Left ventricle myocardium superior (tissue), 1 donor: ENCODE measurements around the gene ACTN3. TPM values are rescaled to one million over a fixed set of nuclear protein-coding genes. Genes with fewer than 3 reads are reported as not detected.
"Not testable (repeated sequence)": the region's sequence is repeated elsewhere in the genome, so short reads cannot be mapped to it uniquely, and the experiment has no call there.

Experiments used
- ATAC-seq: fragments of 200-7000 bp; cut with Tn5 transposase; one replicate; pipeline ENCODE4 v1.9.1; 2020; ENCODE audit warnings: mild to moderate bottlenecking, moderate library complexity
- DNase-seq: peaks from one replicate; pipeline ENCODE4 v3.0.0-alpha.2; 2020
- intact Hi-C: fragments of 100-400 bp; cut with micrococcal nuclease; formaldehyde crosslinking; loops from one replicate; pipeline ENCODE4 v1.11.0; 2022
- total RNA-seq: library from RNA; stranded (reverse); fragmentation: NEBNext Ultra II Directional; extraction: Animal tissue kit (Norgen Biotek cat#: 25700); gene quantifications from one replicate; pipeline ENCODE4 v1.2.1, GENCODE V29; 2021
- donor health status: DM: no; HTN: yes; CAD: no; lungs with severe emphysema.

ACTN3 gene
- total RNA-seq, 1 donor from 2014 or later = not detected

DNA sequence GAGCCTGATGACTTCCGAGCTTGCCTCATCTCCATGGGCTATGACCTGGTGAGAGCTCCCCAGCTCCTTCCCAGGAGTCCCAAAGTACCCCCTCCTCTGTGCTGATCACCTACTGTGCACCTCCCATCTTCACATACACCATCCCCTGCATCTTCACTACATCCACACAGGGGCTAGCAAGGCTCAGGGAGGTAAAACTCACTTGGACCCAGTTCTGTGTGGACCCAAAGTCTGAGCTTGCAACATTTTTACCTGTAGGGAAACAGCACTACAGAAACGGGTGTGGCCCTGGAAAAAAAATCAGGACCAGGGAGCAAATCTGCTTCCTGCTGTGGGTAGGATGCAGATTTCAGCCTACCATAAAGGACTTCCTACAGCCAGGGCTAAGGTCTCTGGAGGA lies 15.6 kb downstream of the ACTN3 start:
- ATAC-seq (no peak), DNase-seq (no peak)
- intact Hi-C loops = no loop called here

DNA sequence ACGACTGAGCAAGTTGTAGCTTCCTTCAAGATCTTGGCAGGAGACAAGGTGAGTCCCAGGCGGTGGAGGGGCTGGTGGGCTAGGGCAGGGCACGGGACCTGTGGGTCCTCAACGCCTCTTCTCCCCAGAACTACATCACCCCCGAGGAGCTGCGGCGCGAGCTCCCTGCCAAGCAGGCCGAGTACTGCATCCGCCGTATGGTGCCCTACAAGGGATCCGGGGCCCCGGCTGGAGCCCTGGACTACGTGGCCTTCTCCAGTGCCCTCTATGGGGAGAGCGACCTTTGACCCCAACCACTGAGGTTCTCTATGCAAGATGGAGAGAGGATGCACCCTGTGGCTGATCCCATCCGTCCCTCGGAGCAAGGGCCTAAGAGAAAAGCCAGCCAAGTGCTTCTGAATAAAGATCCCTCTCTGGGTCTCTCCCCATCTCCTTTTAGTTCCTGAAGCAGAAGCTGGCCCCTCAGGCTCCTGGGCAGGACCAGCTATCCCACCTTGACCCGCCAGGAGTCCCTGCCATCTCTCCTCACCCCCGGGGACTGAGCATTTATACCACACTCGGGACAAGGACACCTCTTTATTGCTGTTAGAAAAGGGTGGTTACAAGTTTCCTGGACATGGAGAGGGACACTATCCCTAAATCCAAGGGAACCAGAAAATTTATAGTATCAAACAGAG lies 16.3 kb downstream of the ACTN3 start:
- DNase-seq = no peak
- ATAC-seq = no peak
- intact Hi-C loops = no loop called here

DNA sequence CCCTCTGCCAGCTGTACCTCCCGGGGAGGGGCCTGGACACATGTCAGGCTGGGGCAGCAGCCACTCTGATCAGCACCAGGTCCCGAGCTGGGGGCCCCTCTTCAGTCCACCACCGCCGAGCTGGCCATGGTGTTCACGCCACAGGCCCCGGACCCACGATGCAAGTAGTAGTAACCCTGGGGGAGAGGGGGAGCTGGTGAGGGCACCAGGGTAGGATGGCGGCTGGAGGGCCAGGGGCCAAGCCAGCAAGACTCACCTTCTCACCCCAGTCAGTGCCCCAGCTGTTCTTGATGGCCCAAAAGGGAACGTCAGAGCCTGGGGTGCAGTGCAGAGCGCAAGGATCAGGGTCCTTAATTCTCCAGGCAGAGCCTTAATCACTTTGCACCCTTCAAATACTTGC lies 17.1 kb downstream of the ACTN3 start:
- intact Hi-C loops = no loop called here
- DNase-seq = no peak
- ATAC-seq = no peak

DNA sequence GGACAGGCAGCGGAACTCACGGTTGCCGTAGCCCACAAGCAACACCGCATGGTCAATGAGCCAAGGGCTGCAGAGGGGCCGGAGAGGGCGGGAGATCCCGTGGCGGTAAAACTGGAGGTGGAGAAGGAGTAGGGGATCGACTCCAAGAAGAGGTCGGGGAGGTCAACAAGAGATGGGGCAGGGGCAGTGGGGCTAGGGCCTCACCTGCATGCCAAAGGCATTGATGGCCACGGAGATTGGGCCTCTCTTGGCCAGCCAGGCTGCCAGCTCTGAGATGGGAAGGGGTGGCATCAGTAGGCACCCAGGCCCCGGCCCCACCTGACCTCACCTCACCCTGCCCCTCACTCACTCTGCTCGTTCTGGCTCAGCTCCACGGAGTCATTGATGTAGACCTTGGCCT lies 17.8 kb downstream of the ACTN3 start:
- intact Hi-C loops = no loop called here
- no peak for ATAC-seq
- DNase-seq = no peak

DNA sequence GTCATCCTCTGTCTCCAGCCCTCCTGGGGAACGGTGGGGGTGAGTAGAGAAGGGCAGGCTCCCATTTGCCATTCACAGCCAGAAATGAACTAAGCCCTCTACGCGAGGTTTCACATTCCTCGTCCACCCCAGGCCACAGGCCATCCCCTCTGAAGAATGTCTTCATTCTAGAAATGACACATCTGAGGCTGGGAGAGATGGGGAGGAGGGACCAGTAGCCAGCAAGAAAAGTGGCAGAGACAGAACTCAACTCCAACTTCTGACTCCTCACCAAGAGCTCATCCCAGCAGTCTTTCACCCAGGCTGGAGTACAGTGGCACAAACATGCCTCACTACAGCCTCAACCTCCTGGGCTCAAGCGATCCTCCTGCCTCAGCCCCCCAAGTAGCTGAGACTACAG lies 18.3 kb downstream of the ACTN3 start:
- intact Hi-C loops = no loop called here
- ATAC-seq = no peak
- no peak for DNase-seq

DNA sequence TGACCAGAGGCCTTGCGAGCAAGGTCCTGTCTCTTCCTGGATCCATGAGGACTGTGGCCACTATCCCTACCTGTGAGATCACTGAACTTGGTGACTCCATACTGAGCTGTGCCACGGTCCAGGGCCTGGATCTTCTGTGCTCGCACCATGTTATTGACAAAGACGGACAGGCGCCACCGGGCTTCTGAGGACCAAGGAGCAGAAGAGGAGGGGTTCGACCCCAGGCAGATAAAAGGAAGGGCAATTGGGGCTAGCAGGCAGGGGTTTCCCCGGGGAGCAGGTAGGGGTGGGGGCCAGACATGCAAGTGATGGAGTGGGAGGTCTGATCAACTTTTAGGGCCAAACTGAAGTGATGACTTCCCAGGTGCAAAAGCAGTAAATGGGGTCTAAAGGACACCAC lies 19.5 kb downstream of the ACTN3 start:
- ATAC-seq = no peak
- no peak for DNase-seq
- intact Hi-C loops = no loop called here

DNA sequence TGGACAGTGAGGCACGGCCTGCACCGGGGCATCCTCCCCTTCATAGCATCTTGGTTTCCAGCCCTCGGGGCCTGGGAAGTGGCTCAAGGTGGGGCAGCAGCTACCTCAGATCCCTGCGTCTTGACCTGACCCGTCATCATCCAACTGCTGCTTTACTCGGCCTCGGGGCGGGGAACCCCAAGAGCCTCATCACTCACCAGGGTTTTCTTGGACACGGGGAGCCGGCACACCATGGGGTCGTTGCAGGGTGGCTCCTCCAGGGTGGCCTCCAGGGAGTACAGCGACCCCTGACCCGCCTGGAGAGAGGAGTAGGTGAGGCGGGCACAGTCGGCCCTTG lies 21.1 kb downstream of the ACTN3 start:
- no peak for ATAC-seq
- DNase-seq = no peak
- intact Hi-C loops = no loop called here

DNA sequence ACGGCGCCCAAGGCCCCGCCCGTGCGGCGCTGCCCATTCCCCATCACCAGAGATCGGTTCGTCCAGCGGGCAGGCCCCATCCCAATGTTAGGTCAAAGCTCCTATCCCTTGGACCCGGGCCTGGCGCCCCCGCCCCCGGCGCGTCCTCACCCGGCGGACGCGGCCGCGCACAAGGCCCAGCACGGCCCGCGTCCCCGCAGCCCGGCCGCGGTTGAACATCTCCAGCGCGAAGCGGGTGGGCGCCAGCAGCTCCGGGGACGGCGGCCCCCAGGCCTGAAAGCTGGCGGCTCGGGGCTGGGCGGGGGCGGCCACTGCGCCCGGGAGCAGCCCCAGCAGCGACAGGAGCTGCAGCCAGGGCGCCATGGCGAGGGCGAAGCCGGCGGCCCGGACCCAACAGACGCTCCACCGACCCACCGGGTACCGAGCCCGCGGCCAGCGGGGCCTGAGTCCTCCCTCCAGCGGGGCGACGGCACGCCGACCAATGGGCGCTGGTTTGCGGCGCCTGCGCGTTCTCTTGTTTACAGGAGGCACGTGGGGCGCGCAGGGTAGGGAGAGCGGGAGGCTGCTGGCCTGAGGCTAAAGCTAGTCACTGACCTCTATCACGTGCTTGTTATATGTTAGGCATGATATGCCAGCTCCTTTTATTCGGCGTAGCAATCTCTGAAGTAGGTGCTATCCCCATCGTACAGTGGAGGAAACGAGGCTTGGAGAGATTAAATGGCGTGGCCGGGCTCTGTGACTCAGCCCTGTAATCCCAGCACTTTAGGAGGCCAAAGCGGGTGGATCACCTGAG lies 21.6 kb downstream of the ACTN3 start, which contains the start of gene CTSF:
Gene CTSF (minus strand): TSS at position 483 of the 793 bp plus-strand sequence. CDS start 120 bp downstream, at position 363.
- intact Hi-C loops = no loop called here
- peak; percentile 94 for DNase-seq
- peak; percentile 99 for ATAC-seq

DNA sequence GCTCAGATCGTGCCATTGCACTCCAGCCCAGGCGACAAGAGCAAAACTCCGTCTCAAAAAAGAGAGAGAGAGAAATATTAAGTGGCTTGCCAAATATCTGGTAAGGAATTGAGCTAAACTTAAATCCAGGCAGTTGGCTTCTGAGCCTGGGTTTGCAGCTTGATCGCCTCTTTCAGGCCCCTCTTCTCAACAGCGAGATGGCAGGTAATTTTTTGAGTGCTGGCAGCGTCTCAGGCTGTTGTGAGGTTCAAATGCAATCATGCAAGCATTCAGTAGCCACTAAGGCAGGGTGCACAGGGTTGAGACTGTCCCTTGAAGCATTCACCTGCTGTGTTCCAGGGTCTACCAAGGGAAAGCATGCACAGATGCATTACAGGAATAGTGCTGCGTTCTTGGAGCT lies 22.4 kb downstream of the ACTN3 start:
- ATAC-seq = no peak
- intact Hi-C loops = no loop called here
- no peak for DNase-seq

DNA sequence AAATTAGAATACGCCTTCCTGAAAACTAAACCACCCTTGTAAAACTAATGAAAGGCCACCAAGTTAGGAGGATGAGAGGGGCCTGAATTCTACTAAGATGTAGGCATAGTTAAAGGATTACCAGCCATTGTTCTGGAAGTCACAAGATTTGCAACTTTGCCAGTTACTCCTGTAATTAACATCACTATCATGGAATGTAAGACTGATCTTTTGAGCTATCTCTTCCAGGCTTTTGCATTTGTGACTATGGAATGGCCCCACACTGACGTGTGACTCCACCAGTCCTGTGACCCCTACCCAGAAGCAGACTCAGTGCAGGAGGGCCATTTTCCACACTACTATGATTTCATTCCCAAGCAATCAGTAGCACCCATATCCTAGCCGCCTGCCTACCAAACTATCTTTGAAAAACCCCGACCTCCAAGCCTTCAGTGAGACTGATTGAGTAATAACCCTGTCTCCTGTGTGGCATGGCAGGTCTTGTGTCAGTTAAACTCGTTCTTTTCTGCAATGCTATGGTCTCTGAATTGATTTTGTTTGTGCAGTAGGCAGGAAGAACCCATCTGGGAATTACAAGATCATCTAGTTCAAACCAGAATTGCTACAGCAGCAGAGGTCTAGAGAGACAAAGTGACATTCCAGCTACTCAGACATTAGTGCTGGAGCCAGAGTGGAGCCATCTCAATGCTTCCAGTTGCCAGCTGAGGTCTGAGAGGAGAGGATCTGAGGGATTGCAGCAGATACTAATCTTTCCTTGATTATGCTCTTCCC lies 23.6 kb downstream of the ACTN3 start:
- intact Hi-C loops = no loop called here
- ATAC-seq (no peak), DNase-seq (no peak)

DNA sequence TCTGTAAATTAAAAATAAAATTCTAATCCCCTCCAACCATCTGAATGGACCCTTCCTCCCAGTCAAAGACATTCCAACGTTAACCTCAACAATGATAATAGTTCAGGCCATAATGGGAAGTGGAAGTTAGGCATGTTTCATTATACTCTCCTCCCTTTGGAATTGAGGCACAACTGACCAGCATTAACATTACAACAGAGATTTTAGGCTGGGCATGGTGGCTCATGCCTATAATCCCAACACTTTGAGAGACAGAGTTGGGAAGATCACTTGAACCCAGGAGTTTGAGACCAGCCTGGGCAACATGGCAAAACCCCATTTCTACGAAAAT lies 24.1 kb downstream of the ACTN3 start:
- DNase-seq = no peak
- no peak for ATAC-seq
- intact Hi-C loops = no loop called here

DNA sequence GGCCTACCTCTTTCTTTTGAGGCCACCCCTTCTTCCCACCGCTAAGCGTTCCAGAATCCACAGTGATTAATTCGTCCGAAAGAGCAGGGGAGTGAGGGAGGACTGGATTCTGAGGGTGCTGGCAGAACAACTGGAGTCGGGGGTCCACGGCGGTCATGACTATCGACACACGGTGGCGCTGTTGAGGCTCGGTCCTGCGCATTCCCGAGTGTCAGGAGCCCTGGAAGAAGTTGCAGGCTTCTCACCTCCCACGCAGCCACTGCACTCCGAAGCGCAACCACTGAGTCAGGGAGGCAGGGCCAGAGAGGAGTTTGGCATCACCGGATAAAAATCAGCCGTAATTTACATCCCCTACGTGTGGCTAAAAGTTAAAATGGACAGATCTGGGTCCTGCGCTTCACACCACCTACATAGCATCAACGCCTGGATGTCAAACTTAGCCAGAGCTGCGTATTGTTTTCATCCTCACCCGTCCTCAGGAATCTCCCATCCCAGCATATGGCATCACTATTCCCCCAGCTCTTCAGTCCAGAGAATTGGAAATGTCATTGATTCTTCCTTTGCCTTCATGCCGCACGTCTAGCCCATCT lies 32.4 kb downstream of the ACTN3 start:
- peak; percentile 95 for ATAC-seq
- intact Hi-C loops = loop anchor here (5.0 kb wide), 1 partner anchor 98 kb away; the partner anchor contains the start of gene RBM4B
- peak; percentile 90 for DNase-seq

DNA sequence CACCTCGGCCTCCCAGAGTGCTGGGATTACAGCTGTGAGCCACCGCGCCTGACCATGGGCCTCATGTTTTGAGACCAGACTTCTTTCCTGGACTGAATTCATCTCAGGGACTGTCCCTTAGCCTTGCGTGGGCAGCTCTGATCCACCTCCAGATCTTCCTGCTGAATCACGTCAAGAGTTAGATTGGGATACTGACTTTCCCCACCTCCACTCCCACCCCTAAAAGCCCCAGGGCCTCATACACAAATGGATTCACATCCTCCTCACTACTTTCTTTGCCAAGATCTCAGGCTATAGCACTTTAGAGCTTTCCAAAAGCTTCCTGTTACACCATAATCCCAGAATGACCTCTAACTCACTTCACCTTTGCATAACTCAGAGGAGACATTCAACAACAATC lies 34.1 kb downstream of the ACTN3 start:
- intact Hi-C loops = no loop called here
- ATAC-seq (no peak), DNase-seq (no peak)

DNA sequence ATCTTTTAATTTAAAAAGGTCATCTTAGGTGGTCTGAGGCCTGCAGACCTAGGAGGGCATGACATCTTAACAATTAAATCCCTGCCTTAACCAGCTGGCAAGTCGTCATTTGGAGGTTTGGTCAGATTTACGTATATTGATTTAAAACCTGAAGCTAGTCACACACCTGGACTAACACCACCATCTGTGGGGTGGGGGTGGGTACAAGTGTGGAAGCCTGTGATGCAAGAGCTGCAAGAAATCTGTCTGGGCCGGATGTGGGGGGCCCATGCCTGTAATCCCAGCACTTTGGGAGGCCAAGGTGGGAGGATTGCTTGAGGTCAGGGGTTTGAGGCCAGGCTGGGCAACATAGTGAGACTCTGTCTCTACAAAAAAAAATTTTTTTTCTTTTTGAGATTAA lies 34.6 kb downstream of the ACTN3 start:
- intact Hi-C loops = no loop called here
- ATAC-seq (no peak), DNase-seq (no peak)

DNA sequence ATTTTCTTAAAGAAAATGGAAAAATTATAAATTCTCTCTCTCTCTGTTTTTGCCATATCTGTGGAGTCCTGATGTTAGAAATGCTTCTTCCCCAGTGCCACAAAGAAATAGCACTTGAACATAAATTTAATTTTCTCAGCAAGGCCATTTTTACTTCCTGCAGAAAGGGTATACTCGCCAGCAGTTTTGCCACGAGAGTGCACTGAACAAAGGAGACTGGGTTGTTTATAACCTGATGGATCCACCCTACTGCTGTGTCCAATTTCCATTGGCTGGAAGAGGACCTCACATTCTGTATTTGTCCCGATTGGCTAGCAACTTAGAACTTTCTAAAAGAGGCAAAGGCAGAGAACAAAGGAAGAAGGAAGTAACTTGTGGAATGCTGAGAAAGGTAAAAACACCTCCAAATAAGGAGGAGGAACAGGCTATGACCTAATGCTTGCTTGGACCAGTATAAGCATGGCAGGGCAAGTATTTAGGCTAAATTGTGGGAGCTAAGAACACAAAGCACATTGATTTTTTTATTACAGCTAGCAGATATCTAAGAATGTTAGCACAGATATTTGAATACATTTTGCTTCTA lies 36.0 kb downstream of the ACTN3 start:
- intact Hi-C loops, DNase-seq: not testable (repeated sequence)

DNA sequence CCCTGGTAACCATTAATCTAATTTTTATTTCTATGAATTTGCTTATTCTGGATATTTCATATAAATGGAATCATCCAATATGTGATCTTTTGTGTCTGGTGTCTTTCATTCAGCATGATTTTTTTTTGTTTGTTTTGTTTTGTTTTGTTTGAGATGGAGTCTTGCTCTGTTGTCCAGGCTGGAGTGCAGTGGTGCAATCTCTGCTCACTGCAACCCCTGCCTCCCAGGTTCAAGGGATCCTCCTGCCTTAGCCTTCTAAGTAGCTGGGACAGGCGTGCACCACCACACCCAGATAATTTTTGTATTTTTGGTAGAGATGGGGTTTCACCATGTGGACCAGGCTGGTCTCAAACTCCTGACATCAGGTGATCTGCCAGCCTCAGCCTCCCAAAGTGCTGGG lies 38.7 kb downstream of the ACTN3 start:
- ATAC-seq, DNase-seq, intact Hi-C loops: not testable (repeated sequence)

More for the DNA sequence above, 36.0 kb downstream of the ACTN3 start:
- ATAC-seq = not testable (repeated sequence)

DNA sequence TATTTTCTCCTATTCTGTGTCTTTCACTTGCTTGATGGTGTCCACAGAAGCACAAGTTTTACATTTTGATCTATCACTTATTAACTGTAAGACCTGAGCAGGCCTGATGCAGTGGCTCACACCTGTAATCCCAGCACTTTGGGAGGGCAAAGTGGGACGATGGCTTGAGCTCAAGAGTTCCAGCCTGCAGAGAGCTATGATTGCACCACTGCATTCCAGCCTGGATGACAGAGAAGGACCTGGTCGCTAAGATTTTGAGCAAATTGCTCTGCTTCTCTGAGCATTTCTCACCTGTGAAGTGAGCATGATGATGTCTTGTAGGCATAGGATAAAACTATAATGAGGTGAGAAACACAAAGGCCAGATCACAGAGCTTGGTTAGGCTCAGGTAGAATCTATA lies 39.4 kb downstream of the ACTN3 start:
- intact Hi-C loops = no loop called here
- ATAC-seq = no peak

DNA sequence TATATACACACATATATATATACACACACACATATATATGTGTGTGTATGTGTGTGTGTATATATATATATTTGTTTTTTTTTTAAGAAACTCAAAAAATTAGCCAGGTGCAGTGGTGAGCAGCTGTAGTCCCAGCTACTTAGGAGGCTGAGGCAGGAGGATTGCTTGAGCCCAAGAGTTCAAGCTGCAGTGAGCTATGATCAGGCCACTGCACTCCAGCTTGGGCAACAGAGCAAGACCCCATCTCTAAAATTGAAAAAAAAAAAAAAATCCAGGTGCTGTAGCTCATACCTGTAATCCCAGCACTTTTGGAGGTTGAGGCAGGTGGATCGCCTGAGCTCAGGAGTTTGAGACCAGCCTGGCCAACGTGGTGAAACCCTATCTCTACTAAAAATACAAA lies 42.6 kb downstream of the ACTN3 start:
- DNase-seq, intact Hi-C loops, ATAC-seq: not testable (repeated sequence)

More for the DNA sequence above, 39.4 kb downstream of the ACTN3 start:
- DNase-seq = no peak

DNA sequence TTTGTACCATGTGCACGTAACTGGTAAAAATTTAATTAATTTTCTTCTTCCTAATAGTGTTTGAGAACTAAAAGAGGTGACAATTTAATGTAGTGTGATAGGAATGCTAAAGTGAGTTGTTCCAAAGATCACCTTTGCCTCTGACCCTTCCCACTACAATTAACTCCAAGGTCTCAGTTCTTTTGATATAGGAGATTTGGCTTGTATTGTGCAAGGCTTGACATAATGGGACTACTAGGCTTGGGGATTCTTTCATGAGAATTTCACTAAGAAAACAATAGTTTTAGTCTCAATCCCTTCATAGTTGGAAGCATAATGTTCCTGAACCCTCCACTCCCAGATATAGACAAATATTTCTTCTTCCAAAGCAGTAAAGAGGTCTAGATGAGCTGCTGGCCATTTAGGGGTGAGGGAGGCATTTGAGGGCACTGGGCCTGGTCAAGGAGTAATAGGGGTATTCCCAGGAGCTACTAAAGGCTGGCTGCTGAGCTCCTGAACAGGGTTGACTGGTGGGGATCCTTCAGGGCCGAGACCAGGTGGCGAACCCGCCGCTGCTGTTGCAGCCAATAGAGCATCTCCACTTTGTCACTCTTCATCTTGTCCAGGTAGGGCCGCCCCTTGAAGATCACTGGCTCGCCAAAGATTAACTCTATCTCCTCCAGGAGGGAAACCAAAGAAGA lies 43.4 kb downstream of the ACTN3 start:
- DNase-seq (no peak), ATAC-seq (no peak)
- intact Hi-C loops = no loop called here
